HG02981 (cell line): Measurements from ENCODE around the gene CTAGE4.
"Not testable (repeated sequence)": the region's sequence is repeated elsewhere in the genome, so short reads cannot be mapped to it uniquely, and the experiment has no call there.

Experiments
- ATAC-seq: cut with Tn5 transposase; IDR thresholded peaks from one replicate; pipeline ENCODE4 v1.9.1; 2021; ENCODE audit warnings: mild to moderate bottlenecking, moderate library complexity; ENCODE audit not compliant: unreplicated experiment

The CTAGE4 gene

GRCh38 chr7:144203086-144203485 is 19.8 kb downstream of the CTAGE4 start:
- not testable (repeated sequence) for ATAC-seq

GRCh38 chr7:144205306-144205705 is 22.0 kb downstream of the CTAGE4 start:
- not testable (repeated sequence) for ATAC-seq

- not testable (repeated sequence) for ATAC-seq
Measured at GRCh38 chr7:144217200-144217599, 33.9 kb downstream of the CTAGE4 start.

- not testable (repeated sequence) for ATAC-seq
Measured at GRCh38 chr7:144218581-144218980, 35.3 kb downstream of the CTAGE4 start.

- not testable (repeated sequence) for ATAC-seq
Measured at GRCh38 chr7:144219149-144219548, 35.9 kb downstream of the CTAGE4 start.

DNA sequence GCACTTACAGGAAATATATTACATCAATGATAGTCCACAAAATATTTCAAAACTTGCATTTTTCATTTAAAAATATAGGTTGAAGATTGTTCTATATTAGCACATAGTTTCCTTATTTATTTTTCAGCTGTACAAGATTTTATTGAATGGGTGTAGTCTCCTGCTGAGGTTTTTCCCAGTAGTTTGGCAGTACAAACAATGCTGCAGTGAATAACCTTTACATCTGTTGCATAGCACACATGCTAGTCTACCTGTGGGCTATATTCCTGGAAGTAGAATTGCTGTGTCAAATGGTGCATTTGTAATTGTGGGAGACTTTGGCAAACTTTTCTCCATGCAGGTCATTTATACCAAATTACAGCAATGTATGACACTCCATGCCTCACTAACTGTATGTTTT is 37.3 kb downstream of the CTAGE4 start:
- not testable (repeated sequence) for ATAC-seq

DNA sequence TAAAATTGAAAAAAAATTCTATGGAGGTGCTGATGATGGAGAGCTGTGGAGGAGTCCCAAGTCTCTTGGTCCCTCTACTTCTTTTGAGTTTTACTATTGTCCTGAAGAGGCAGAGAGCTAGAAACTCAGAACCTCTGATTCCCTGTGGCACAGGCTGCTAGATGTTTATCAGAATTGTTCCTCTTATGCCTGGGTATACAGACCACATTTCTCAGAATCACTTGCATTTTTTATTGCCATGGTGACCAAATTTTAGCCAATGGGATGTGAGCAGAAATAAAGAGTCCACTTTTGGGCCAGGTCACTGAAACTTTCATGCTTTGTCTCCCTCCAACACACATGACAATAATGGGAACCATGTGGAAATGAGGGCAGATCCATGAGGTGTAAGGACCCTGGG is 40.4 kb downstream of the CTAGE4 start:
- ATAC-seq: not testable (repeated sequence)

DNA sequence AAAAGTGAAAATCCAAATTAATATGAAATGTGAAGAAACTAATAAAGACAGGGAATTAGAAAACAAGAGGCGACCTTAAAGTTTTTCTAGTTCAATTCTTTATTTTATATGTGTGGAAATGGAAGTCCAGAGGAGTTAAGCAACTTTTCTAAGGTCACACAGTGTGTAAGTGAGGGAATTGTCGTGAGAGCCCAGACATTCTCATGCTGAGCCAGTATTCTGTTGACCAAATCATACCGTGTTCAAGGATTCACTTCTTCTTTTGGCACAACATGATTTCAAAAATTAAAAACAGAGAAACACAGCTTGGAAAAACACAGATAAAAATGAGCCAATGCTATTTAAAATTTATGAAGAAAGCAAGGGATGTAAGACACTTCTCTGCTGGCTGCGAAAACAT is 43.6 kb downstream of the CTAGE4 start:
- not testable (repeated sequence) for ATAC-seq

DNA sequence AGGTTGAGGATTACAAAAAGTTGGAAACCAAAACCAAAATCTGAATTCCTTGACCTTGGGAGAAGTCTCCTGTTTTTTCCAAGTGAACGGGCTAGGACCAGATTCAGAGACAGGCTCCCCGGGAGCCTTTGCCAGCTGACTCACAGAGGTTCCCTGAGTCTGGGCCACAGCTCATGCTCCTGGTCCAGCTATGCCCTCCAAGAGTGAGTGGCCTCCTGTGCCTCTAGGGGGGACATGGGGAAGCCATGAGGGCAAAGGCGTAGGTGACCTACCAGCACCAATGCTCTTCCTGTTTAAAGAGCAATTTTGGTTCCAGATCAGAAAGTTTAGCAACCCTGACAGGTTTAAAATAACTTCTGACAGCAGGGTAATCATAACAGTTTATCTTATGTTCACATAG is 45.5 kb downstream of the CTAGE4 start:
- ATAC-seq: not testable (repeated sequence)

- not testable (repeated sequence) for ATAC-seq
Measured at GRCh38 chr7:144231027-144231426, 47.8 kb downstream of the CTAGE4 start.

DNA sequence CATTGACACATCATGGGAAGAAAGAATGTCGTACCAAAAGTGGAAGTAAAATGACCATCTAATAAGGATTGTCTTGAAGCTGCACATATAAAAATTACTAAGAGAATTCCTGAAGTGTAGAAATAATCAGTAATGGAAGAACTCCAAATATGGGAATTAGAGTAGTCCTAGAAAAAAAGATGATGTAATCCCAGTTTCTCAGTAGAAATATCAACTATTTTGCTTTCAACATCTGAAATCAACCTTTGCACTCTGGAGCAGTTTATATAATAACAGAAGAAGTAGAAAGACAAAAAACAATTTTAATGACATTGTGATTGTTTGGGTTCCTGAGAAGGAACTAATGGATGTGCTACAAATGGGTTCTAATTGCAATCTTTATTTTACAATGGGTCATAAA is 49.8 kb downstream of the CTAGE4 start:
- not testable (repeated sequence) for ATAC-seq
